Measurements from ENCODE around the gene UQCRHL.
"Not testable (repeated sequence)": the region's sequence is repeated elsewhere in the genome, so short reads cannot be mapped to it uniquely, and the experiment has no call there.

UQCRHL gene

GRCh38 chr1:15833069-15833679, 25.7 kb upstream of the UQCRHL start:
- in situ Hi-C loops (cut with HindIII; ENCODE audit: low pct_unique_long_range_greater_than_20kb, low sequenced_read_pairs) = no loop called here
- no peak for TF ChIP-seq JUND (IDR thresholded peaks at IDR 0.05; ENCODE audit: low read depth)
- DNase-seq (ENCODE audit: low read depth in 1 of 2, low spot score in 1 of 2) = peak in 1 of 2 experiments; percentile 81

GRCh38 chr1:15830258-15830657, 22.8 kb upstream of the UQCRHL start:
- DNase-seq (ENCODE audit: low read depth in 1 of 2, low spot score in 1 of 2) = peak in 1 of 2 experiments; percentile 10
- in situ Hi-C loops (cut with HindIII; ENCODE audit: low pct_unique_long_range_greater_than_20kb, low sequenced_read_pairs) = no loop called here
- TF ChIP-seq JUND (IDR thresholded peaks at IDR 0.05; ENCODE audit: low read depth) = no peak

- in situ Hi-C loops (cut with HindIII; ENCODE audit: low pct_unique_long_range_greater_than_20kb, low sequenced_read_pairs); DNase-seq (ENCODE audit: low read depth in 1 of 2, low spot score in 1 of 2): not testable (repeated sequence)
Observed at GRCh38 chr1:15828931-15829330, 21.5 kb upstream of the UQCRHL start.

- in situ Hi-C loops (cut with HindIII; ENCODE audit: low pct_unique_long_range_greater_than_20kb, low sequenced_read_pairs) = not testable (repeated sequence)
Observed at GRCh38 chr1:15827567-15827966, 20.1 kb upstream of the UQCRHL start.

GRCh38 chr1:15826810-15827507, 19.5 kb upstream of the UQCRHL start:
- in situ Hi-C loops (cut with HindIII; ENCODE audit: low pct_unique_long_range_greater_than_20kb, low sequenced_read_pairs) = no loop called here
- TF ChIP-seq JUND (IDR thresholded peaks at IDR 0.05; ENCODE audit: low read depth) = no peak
- DNase-seq (ENCODE audit: low read depth in 1 of 2, low spot score in 1 of 2) = peak in 1 of 2 experiments; percentile 87

More at GRCh38 chr1:15827567-15827966, 20.1 kb upstream of the UQCRHL start:
- not testable (repeated sequence) for DNase-seq (ENCODE audit: low read depth in 1 of 2, low spot score in 1 of 2)

GRCh38 chr1:15825800-15826199, 18.4 kb upstream of the UQCRHL start:
- in situ Hi-C loops (cut with HindIII; ENCODE audit: low pct_unique_long_range_greater_than_20kb, low sequenced_read_pairs) = no loop called here
- no peak for TF ChIP-seq JUND (IDR thresholded peaks at IDR 0.05; ENCODE audit: low read depth)
- DNase-seq (ENCODE audit: low read depth in 1 of 2, low spot score in 1 of 2) = no peak

GRCh38 chr1:15820478-15820877, 13.0 kb upstream of the UQCRHL start:
- TF ChIP-seq JUND (IDR thresholded peaks at IDR 0.05; ENCODE audit: low read depth) = no peak
- in situ Hi-C loops (cut with HindIII; ENCODE audit: low pct_unique_long_range_greater_than_20kb, low sequenced_read_pairs) = no loop called here
- DNase-seq (ENCODE audit: low read depth in 1 of 2, low spot score in 1 of 2) = peak in 1 of 2 experiments; percentile 82

- no peak for TF ChIP-seq JUND (IDR thresholded peaks at IDR 0.05; ENCODE audit: low read depth)
- in situ Hi-C loops (cut with HindIII; ENCODE audit: low pct_unique_long_range_greater_than_20kb, low sequenced_read_pairs) = no loop called here
- DNase-seq (ENCODE audit: low read depth in 1 of 2, low spot score in 1 of 2) = no peak
Observed at GRCh38 chr1:15816674-15817073, 9.2 kb upstream of the UQCRHL start.

GRCh38 chr1:15810073-15810472, 2.6 kb upstream of the UQCRHL start:
- no peak for DNase-seq (ENCODE audit: low read depth in 1 of 2, low spot score in 1 of 2)
- in situ Hi-C loops (cut with HindIII; ENCODE audit: low pct_unique_long_range_greater_than_20kb, low sequenced_read_pairs) = no loop called here
- no peak for TF ChIP-seq JUND (IDR thresholded peaks at IDR 0.05; ENCODE audit: low read depth)

- peak in 1 of 2 experiments; percentile 71 for DNase-seq (ENCODE audit: low read depth in 1 of 2, low spot score in 1 of 2)
- in situ Hi-C loops (cut with HindIII; ENCODE audit: low pct_unique_long_range_greater_than_20kb, low sequenced_read_pairs) = no loop called here
- no peak for TF ChIP-seq JUND (IDR thresholded peaks at IDR 0.05; ENCODE audit: low read depth)
Observed at GRCh38 chr1:15808955-15809354, 1.5 kb upstream of the UQCRHL start.

- no peak for DNase-seq (ENCODE audit: low read depth in 1 of 2, low spot score in 1 of 2)
- TF ChIP-seq JUND (IDR thresholded peaks at IDR 0.05; ENCODE audit: low read depth) = no peak
- in situ Hi-C loops (cut with HindIII; ENCODE audit: low pct_unique_long_range_greater_than_20kb, low sequenced_read_pairs) = no loop called here
Observed at GRCh38 chr1:15807121-15807520, 328 bp downstream of the UQCRHL start.

GRCh38 chr1:15804060-15804459, 3.4 kb downstream of the UQCRHL start:
- in situ Hi-C loops (cut with HindIII; ENCODE audit: low pct_unique_long_range_greater_than_20kb, low sequenced_read_pairs) = no loop called here
- no peak for TF ChIP-seq JUND (IDR thresholded peaks at IDR 0.05; ENCODE audit: low read depth)

GRCh38 chr1:15803380-15803779, 4.1 kb downstream of the UQCRHL start:
- TF ChIP-seq JUND (IDR thresholded peaks at IDR 0.05; ENCODE audit: low read depth) = no peak
- peak in 1 of 2 experiments; percentile 61 for DNase-seq (ENCODE audit: low read depth in 1 of 2, low spot score in 1 of 2)
- in situ Hi-C loops (cut with HindIII; ENCODE audit: low pct_unique_long_range_greater_than_20kb, low sequenced_read_pairs) = no loop called here

More at GRCh38 chr1:15804060-15804459, 3.4 kb downstream of the UQCRHL start:
- DNase-seq (ENCODE audit: low read depth in 1 of 2, low spot score in 1 of 2) = no peak

Data from T47D (cell line).